Measurements from ENCODE around the gene C6orf62.

The C6orf62 gene

DNA sequence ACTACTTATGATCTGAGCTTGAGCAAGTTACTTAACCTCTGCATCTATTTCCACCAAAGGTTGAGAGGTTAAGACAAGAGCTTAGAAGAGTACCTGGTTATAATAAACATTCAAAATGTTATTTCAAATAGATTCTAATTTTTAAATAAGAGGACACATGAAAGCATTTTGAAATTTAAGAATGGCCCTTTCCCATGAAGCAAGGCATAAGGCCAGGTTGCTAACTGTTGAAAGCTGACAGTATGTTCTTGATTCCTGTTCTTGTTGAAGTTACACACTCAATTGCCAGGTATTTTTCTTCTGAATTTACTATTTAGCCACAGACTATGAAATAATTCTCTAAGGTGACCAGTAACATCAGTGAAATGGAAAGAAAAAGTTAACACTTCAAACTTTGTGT lies 14.5 kb downstream of the C6orf62 start:
- Histone ChIP-seq H3K27ac (ENCODE audit: extremely low read depth, low read depth, low read length) (no peak overlapping the region), H3K36me3 (ENCODE audit: control insufficient read depth in 2 of 2, insufficient read depth in 1 of 2, low read length in 2 of 2) (peaks cover 59 to 81% of the 10 kb centered on the region in 2 experiments), H3K4me1 (ENCODE audit: control insufficient read depth, insufficient read depth, low read length) (no peaks in the 10 kb centered on the region; the same call in 1 of the 2 replicates), H3K9me3 (ENCODE audit: control insufficient read depth, insufficient read depth, low read depth, low read length) (no peaks in the 10 kb centered on the region), H3K4me3 (ENCODE audit: low read depth, low read length) (no peak overlapping the region)
- POLR2A ChIA-PET = interaction anchor here (0.6 to 1.0 kb wide), 3 partner anchors 15 to 181 kb away, joined by 3 to 5 read pairs (median 3); no protein-coding TSS in a partner anchor
- CTCF ChIA-PET = interaction anchor here (0.7 to 1.7 kb wide), 6 partner anchors 9 to 287 kb away, joined by 3 to 7 read pairs (median 3); no protein-coding TSS in a partner anchor
- TF ChIP-seq, protein P1, sequence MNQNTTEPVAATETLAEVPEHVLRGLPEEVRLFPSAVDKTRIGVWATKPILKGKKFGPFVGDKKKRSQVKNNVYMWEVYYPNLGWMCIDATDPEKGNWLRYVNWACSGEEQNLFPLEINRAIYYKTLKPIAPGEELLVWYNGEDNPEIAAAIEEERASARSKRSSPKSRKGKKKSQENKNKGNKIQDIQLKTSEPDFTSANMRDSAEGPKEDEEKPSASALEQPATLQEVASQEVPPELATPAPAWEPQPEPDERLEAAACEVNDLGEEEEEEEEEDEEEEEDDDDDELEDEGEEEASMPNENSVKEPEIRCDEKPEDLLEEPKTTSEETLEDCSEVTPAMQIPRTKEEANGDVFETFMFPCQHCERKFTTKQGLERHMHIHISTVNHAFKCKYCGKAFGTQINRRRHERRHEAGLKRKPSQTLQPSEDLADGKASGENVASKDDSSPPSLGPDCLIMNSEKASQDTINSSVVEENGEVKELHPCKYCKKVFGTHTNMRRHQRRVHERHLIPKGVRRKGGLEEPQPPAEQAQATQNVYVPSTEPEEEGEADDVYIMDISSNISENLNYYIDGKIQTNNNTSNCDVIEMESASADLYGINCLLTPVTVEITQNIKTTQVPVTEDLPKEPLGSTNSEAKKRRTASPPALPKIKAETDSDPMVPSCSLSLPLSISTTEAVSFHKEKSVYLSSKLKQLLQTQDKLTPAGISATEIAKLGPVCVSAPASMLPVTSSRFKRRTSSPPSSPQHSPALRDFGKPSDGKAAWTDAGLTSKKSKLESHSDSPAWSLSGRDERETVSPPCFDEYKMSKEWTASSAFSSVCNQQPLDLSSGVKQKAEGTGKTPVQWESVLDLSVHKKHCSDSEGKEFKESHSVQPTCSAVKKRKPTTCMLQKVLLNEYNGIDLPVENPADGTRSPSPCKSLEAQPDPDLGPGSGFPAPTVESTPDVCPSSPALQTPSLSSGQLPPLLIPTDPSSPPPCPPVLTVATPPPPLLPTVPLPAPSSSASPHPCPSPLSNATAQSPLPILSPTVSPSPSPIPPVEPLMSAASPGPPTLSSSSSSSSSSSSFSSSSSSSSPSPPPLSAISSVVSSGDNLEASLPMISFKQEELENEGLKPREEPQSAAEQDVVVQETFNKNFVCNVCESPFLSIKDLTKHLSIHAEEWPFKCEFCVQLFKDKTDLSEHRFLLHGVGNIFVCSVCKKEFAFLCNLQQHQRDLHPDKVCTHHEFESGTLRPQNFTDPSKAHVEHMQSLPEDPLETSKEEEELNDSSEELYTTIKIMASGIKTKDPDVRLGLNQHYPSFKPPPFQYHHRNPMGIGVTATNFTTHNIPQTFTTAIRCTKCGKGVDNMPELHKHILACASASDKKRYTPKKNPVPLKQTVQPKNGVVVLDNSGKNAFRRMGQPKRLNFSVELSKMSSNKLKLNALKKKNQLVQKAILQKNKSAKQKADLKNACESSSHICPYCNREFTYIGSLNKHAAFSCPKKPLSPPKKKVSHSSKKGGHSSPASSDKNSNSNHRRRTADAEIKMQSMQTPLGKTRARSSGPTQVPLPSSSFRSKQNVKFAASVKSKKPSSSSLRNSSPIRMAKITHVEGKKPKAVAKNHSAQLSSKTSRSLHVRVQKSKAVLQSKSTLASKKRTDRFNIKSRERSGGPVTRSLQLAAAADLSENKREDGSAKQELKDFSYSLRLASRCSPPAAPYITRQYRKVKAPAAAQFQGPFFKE (tag by site-specific recombination; IDR thresholded peaks at IDR 0.05; ENCODE audit: borderline replicate concordance) = no peak
- TF ChIP-seq ZNF473 (tag by site-specific recombination; IDR thresholded peaks at IDR 0.05) (no peak), PRDM1 (tag by site-specific recombination; IDR thresholded peaks at IDR 0.05) (0 out of 2 replicates have a peak, but pooled peaks have one; percentile 58), ZNF660 (tag by site-specific recombination; IDR thresholded peaks at IDR 0.05) (no peak), FEZF1 (tag by site-specific recombination; IDR thresholded peaks at IDR 0.05) (no peak), ZNF677 (tag by site-specific recombination; IDR thresholded peaks at IDR 0.05) (0 out of 2 replicates have a peak, but pooled peaks have one; percentile 28), ZNF600 (tag by site-specific recombination; IDR thresholded peaks at IDR 0.05) (no peak)
- TF ChIP-seq, protein P2, sequence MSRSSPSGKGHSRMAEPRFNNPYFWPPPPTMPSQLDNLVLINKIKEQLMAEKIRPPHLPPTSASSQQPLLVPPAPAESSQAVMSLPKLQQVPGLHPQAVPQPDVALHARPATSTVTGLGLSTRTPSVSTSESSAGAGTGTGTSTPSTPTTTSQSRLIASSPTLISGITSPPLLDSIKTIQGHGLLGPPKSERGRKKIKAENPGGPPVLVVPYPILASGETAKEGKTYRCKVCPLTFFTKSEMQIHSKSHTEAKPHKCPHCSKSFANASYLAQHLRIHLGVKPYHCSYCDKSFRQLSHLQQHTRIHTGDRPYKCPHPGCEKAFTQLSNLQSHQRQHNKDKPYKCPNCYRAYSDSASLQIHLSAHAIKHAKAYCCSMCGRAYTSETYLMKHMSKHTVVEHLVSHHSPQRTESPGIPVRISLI (tag by site-specific recombination; IDR thresholded peaks at IDR 0.05) = no peak

DNA sequence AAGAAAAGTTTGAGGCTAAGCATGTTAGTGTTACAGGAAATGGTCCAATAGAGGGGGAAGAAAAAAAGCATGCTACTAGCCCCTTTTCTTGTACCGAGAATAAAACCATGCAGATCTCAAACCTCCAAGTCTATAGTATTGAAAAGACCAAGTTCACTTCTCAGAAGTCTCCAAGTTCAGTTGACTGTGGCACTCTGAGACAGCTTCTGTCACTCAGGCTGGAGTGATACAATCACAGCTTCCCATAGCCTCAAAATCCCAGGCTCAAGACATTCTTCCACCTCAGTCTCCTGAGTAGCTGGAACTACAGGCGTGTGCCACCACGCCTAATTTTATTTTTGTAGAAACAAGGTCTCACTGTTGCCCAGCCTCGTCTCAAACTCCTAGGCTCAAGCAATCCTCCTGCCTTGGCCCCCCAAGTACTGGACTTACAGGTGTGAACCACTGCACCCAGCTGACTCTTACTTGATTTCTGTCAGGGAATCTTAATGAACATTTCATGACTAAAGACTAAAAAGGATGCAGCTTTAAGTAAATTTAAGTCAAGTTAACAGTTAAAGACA lies 16.2 kb downstream of the C6orf62 start:
- H3K27ac ChIP-seq (ENCODE audit: extremely low read depth, low read depth, low read length) = no peak overlapping the region
- ChIA-PET POLR2A (no interaction called here), CTCF (interaction anchor here (0.8 to 1.7 kb wide), 7 partner anchors 8 to 289 kb away, joined by 3 to 7 read pairs (median 4); no protein-coding TSS in a partner anchor)
- no peaks in the 10 kb centered on the region for H3K9me3 ChIP-seq (ENCODE audit: control insufficient read depth, insufficient read depth, low read depth, low read length)
- H3K4me1 ChIP-seq (ENCODE audit: control insufficient read depth, insufficient read depth, low read length) = no peaks in the 10 kb centered on the region; the same call in 1 of the 2 replicates
- no peak overlapping the region for H3K4me3 ChIP-seq (ENCODE audit: low read depth, low read length)
- no peak for TF ChIP-seq ZNF214 (tag by site-specific recombination; IDR thresholded peaks at IDR 0.05; ENCODE audit: borderline replicate concordance)
- no peak for TF ChIP-seq ZNF184 (tag by site-specific recombination; IDR thresholded peaks at IDR 0.05)
- TF ChIP-seq SP7 (tag by site-specific recombination; IDR thresholded peaks at IDR 0.05) = no peak
- TF ChIP-seq ZFHX2 (tag by site-specific recombination; conservative IDR thresholded peaks at IDR 0.05) = no peak
- TF ChIP-seq, protein P3, sequence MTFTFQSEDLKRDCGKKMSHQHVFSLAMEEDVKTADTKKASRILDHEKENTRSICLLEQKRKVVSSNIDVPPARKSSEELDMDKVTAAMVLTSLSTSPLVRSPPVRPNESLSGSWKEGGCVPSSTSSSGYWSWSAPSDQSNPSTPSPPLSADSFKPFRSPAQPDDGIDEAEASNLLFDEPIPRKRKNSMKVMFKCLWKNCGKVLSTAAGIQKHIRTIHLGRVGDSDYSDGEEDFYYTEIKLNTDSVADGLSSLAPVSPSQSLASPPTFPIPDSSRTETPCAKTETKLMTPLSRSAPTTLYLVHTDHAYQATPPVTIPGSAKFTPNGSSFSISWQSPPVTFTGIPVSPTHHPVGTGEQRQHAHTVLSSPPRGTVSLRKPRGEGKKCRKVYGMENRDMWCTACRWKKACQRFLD (tag by site-specific recombination; IDR thresholded peaks at IDR 0.05) = no peak
- no peak for TF ChIP-seq GLIS2 (tag by site-specific recombination; IDR thresholded peaks at IDR 0.05)
- no peak for TF ChIP-seq ZNF24 (tag by site-specific recombination; IDR thresholded peaks at IDR 0.05)
- TF ChIP-seq ZNF221 (tag by site-specific recombination; IDR thresholded peaks at IDR 0.05; ENCODE audit: borderline replicate concordance) = no peak
- TF ChIP-seq ZNF629 (tag by site-specific recombination; IDR thresholded peaks at IDR 0.05) = no peak
- TF ChIP-seq ZFP69B (tag by site-specific recombination; IDR thresholded peaks at IDR 0.05) = no peak
- TF ChIP-seq SCRT2 (tag by site-specific recombination; IDR thresholded peaks at IDR 0.05) = no peak
- TF ChIP-seq ZBTB21 (tag by site-specific recombination; IDR thresholded peaks at IDR 0.05) = no peak
- no peak for TF ChIP-seq ZSCAN30 (tag by site-specific recombination; IDR thresholded peaks at IDR 0.05)
- no peak for TF ChIP-seq ZNF701 (tag by site-specific recombination; IDR thresholded peaks at IDR 0.05)
- TF ChIP-seq FEZF1 (tag by site-specific recombination; IDR thresholded peaks at IDR 0.05) = no peak
- TF ChIP-seq ZNF169 (tag by site-specific recombination; IDR thresholded peaks at IDR 0.05) = no peak
- no peak for TF ChIP-seq ZNF311 (tag by site-specific recombination; IDR thresholded peaks at IDR 0.05; ENCODE audit: borderline replicate concordance)
- TF ChIP-seq ZNF658 (tag by site-specific recombination; IDR thresholded peaks at IDR 0.05) = no peak
- no peak for TF ChIP-seq ZNF121 (tag by site-specific recombination; IDR thresholded peaks at IDR 0.05)
- peaks cover 57 to 67% of the 10 kb centered on the region in 2 experiments for H3K36me3 ChIP-seq (ENCODE audit: control insufficient read depth in 2 of 2, insufficient read depth in 1 of 2, low read length in 2 of 2)

Measured in HEK293 (cell line).